Stomach (tissue), 4 donors: ENCODE results near the gene CYFIP1.

Source experiments
- EP300 ChIP-seq: sonication (generic); formaldehyde crosslinking; IDR thresholded peaks from one replicate; pipeline ENCODE4 v1.6.1; 2017; ENCODE audit warnings: antibody characterized with exemption
- POLR2A ChIP-seq, 4 donors: fragments of 450-650 bp; IDR thresholded peaks; one replicate each; pipeline ENCODE4 v1.6.1; 2016; ENCODE audit warnings: antibody characterized with exemption in 4 of 4, control low read depth in 2 of 4, mild to moderate bottlenecking in 1 of 4, moderate library complexity in 1 of 4
- POLR2AphosphoS5 ChIP-seq, 3 donors: sonication (generic); formaldehyde crosslinking; IDR thresholded peaks; one replicate each; pipeline ENCODE4 v1.6.1; 2016; ENCODE audit warnings: antibody characterized with exemption in 3 of 3
- TF ChIP-seq, protein P1 (sequence below), 7 experiments: fragments of 450-650 bp in 4 of 7; fragments of 200-600 bp in 3 of 7; sonication (generic) in 3 of 7; IDR thresholded peaks; one replicate each; pipeline ENCODE4 v1.5.1; 2016 to 2019; ENCODE audit warnings: antibody characterized with exemption in 7 of 7, control low read depth in 2 of 7, mild to moderate bottlenecking in 1 of 7

DNA sequence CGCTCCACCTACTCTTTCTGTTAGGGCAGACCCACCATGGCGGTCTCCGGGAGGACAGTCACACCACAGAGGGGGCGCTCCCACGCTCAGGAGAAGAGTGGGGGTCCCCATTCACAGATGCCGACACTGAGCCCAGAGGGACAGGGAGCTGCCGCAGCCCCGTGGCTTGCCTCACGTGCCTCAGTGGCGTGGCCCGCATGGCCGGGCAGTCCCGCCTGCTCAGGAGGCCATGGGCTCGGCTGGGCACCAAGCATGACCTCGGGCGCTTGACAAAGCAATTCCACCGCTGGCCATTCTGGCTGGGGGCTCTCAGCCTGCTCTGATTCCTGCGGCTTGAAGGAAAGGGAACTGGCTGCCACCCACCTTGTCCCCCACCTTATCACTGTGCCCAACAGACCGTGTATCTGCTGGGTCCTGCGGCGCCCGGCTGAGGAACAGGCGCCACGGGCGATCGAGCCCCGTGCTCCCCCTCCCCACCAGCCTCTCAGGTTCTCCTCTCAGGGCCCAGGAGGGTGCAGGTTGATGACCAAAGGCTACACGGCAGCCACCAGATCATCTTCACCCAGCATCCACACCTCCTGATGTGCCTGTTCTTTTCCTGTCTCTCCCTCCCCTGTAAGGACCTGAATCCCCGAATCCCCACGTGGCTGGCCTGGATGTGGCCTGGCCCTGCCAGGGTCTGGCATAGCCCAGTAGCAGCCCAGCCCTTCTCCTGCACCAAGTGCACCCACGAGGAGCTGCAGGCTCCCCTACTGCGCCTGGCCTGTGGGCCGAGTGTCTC is 20.7 kb downstream of the CYFIP1 start:
- TF ChIP-seq POLR2A (IDR thresholded peaks at IDR 0.05) = no peak
- TF ChIP-seq, protein P1, sequence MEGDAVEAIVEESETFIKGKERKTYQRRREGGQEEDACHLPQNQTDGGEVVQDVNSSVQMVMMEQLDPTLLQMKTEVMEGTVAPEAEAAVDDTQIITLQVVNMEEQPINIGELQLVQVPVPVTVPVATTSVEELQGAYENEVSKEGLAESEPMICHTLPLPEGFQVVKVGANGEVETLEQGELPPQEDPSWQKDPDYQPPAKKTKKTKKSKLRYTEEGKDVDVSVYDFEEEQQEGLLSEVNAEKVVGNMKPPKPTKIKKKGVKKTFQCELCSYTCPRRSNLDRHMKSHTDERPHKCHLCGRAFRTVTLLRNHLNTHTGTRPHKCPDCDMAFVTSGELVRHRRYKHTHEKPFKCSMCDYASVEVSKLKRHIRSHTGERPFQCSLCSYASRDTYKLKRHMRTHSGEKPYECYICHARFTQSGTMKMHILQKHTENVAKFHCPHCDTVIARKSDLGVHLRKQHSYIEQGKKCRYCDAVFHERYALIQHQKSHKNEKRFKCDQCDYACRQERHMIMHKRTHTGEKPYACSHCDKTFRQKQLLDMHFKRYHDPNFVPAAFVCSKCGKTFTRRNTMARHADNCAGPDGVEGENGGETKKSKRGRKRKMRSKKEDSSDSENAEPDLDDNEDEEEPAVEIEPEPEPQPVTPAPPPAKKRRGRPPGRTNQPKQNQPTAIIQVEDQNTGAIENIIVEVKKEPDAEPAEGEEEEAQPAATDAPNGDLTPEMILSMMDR (IDR thresholded peaks at IDR 0.05) = no peak
- TF ChIP-seq POLR2AphosphoS5 (IDR thresholded peaks at IDR 0.05) = no peak
- no peak for TF ChIP-seq EP300
